OCI-LY7 (cell line): Measurements from ENCODE around the gene PARP6. TPM values are rescaled to one million over a fixed set of nuclear protein-coding genes. Genes with fewer than 3 reads are reported as not detected.

Experiments
- BruUV-seq: library from RNA; stranded (reverse); fragments of 400-500 nt; replicated peaks from 2 replicates; lab custom pipeline; 2021; lab: Mats Ljungman, UMichigan
- CTCF ChIA-PET: fragments of 300-600 bp; sonication (Branson Sonifier 250); formaldehyde crosslinking; loops from one replicate; lab custom pipeline; 2022; ENCODE audit warnings: antibody characterized with exemption; ENCODE audit not compliant: unreplicated experiment; lab: Charles Lee
- POLR2A ChIA-PET: fragments of 300-600 bp; sonication (Branson Sonifier 250); formaldehyde crosslinking; loops from one replicate; lab custom pipeline; 2022; ENCODE audit warnings: antibody characterized with exemption; lab: Charles Lee
- DNase-seq: peaks from one replicate; pipeline ENCODE4 v3.0.0-alpha.2; 2015; ENCODE audit warnings: low spot score
- H2AFZ ChIP-seq: fragments of 200-600 bp; sonication (generic), shearing (Covaris generic); 2 replicates; pipeline ENCODE4 v1.6.1; 2014; ENCODE audit warnings: mild to moderate bottlenecking, antibody characterized with exemption, low read length, moderate library complexity
- H3K27ac ChIP-seq: fragments of 200-600 bp; sonication (generic); 2 replicates; pipeline ENCODE4 v1.5.1; 2014; ENCODE audit warnings: mixed run types, low read depth, mild to moderate bottlenecking, moderate library complexity, low read length, inconsistent platforms; ENCODE audit not compliant: poor library complexity, severe bottlenecking
- H3K36me3 ChIP-seq: fragments of 200-600 bp; sonication (generic); 2 replicates; pipeline ENCODE4 v1.6.1; 2014; ENCODE audit warnings: mild to moderate bottlenecking, antibody characterized with exemption, low read length, moderate library complexity, mixed read lengths; ENCODE audit not compliant: insufficient read depth
- H3K4me1 ChIP-seq: fragments of 200-600 bp; sonication (generic); 2 replicates; pipeline ENCODE4 v1.5.1; 2014; ENCODE audit warnings: mild to moderate bottlenecking, low read length; ENCODE audit not compliant: insufficient read depth, poor library complexity, severe bottlenecking
- H3K4me2 ChIP-seq: fragments of 200-600 bp; sonication (generic); 2 replicates; pipeline ENCODE4 v1.6.1; 2014; ENCODE audit warnings: mild to moderate bottlenecking, low read length
- H3K4me3 ChIP-seq: fragments of 200-600 bp; sonication (generic); 2 replicates; pipeline ENCODE4 v1.5.1; 2014; ENCODE audit warnings: mild to moderate bottlenecking, low read depth, low read length; ENCODE audit not compliant: poor library complexity, severe bottlenecking
- H3K79me2 ChIP-seq: fragments of 200-600 bp; sonication (generic); 2 replicates; pipeline ENCODE4 v1.6.1; 2016; ENCODE audit warnings: low read depth, mild to moderate bottlenecking, low read length, moderate library complexity, mixed read lengths; ENCODE audit not compliant: insufficient read depth
- H3K9me2 ChIP-seq: fragments of 200-600 bp; sonication (generic); 2 replicates; pipeline ENCODE4 v1.6.1; 2016; ENCODE audit warnings: mild to moderate bottlenecking, low read length, mixed read lengths; ENCODE audit not compliant: insufficient read depth
- H3K9me3 ChIP-seq: fragments of 200-600 bp; sonication (generic); 2 replicates; pipeline ENCODE4 v1.6.1; 2014; ENCODE audit warnings: mild to moderate bottlenecking, mixed run types, low read length, mixed read lengths
- H4K20me1 ChIP-seq: fragments of 200-600 bp; sonication (generic); 2 replicates; pipeline ENCODE4 v1.6.1; 2014; ENCODE audit warnings: mild to moderate bottlenecking, antibody characterized with exemption, low read length, moderate library complexity, mixed read lengths; ENCODE audit not compliant: insufficient read depth
- EZH2phosphoT487 ChIP-seq: fragments of 200-600 bp; sonication (generic); IDR thresholded peaks from 2 replicates; pipeline ENCODE4 v1.6.1; 2018; ENCODE audit warnings: low read depth, borderline replicate concordance, mild to moderate bottlenecking, mixed run types, antibody characterized with exemption, low read length, moderate library complexity, mixed read lengths
- intact Hi-C: fragments of 100-400 bp; cut with micrococcal nuclease; formaldehyde crosslinking; loops from one replicate; pipeline ENCODE4 v1.10.0; 2022; ENCODE audit not compliant: unreplicated experiment
- total RNA-seq, 2 experiments: library from RNA; depleted of rRNA in 1 of 2; stranded (reverse); fragments of >200 nt in 1 of 2; shearing (Covaris generic) in 1 of 2; gene quantifications; 2 replicates each; pipeline ENCODE4 v1.2.3, GENCODE V29; 2014 to 2022
- TF ChIP-seq, protein P1 (sequence below): fragments of 200-600 bp; sonication (generic); conservative IDR thresholded peaks from 2 replicates; pipeline ENCODE4 v1.5.1; 2014; ENCODE audit warnings: mild to moderate bottlenecking, antibody characterized with exemption, low read length, moderate library complexity, mixed read lengths

PARP6 gene
- total RNA-seq, 2 experiments from 2014 or later = 58.3 to 73.3 TPM

DNA sequence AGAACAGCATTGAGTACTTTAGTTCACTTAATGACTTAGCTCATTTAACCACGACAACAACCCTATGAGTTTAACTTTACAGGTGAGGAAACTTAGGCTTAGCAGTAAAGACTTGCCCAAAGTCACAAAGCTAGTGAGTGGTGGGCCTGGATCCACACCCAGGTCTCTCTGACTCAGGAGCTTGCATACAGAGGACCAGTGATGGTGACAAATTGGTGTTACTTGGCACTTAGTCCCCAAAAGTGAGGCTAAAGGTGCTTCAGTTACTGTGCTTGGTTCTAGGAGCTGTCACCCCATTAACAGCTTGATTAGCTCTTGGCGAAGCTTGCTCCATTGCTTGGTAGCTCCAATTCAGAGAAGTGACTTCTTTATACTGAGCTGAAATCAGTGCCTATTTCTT lies 41.5 kb upstream of the PARP6 start:
- Histone ChIP-seq H2AFZ (no peak overlapping the region), H3K4me3 (no peak overlapping the region), H3K36me3 (no peaks in the 10 kb centered on the region), H3K9me2 (no peaks in the 10 kb centered on the region), H3K27ac (no peak overlapping the region), H3K4me2 (no peak overlapping the region), H3K9me3 (no peaks in the 10 kb centered on the region), H3K4me1 (no peaks in the 10 kb centered on the region), H4K20me1 (no peaks in the 10 kb centered on the region), H3K79me2 (no peaks in the 10 kb centered on the region)
- TF ChIP-seq, protein P1, sequence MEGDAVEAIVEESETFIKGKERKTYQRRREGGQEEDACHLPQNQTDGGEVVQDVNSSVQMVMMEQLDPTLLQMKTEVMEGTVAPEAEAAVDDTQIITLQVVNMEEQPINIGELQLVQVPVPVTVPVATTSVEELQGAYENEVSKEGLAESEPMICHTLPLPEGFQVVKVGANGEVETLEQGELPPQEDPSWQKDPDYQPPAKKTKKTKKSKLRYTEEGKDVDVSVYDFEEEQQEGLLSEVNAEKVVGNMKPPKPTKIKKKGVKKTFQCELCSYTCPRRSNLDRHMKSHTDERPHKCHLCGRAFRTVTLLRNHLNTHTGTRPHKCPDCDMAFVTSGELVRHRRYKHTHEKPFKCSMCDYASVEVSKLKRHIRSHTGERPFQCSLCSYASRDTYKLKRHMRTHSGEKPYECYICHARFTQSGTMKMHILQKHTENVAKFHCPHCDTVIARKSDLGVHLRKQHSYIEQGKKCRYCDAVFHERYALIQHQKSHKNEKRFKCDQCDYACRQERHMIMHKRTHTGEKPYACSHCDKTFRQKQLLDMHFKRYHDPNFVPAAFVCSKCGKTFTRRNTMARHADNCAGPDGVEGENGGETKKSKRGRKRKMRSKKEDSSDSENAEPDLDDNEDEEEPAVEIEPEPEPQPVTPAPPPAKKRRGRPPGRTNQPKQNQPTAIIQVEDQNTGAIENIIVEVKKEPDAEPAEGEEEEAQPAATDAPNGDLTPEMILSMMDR = no peak
- BruUV-seq = no TSS peak
- ChIA-PET CTCF (no interaction called here), POLR2A (interaction anchor here (0.6 to 0.9 kb wide), 2 partner anchors 41 to 265 kb away, joined by 3 to 4 read pairs; no protein-coding TSS in a partner anchor)
- DNase-seq = no peak
- intact Hi-C loops = loop anchor here (2.0 to 10.0 kb wide), 4 partner anchors 219 to 771 kb away; no protein-coding TSS in a partner anchor

DNA sequence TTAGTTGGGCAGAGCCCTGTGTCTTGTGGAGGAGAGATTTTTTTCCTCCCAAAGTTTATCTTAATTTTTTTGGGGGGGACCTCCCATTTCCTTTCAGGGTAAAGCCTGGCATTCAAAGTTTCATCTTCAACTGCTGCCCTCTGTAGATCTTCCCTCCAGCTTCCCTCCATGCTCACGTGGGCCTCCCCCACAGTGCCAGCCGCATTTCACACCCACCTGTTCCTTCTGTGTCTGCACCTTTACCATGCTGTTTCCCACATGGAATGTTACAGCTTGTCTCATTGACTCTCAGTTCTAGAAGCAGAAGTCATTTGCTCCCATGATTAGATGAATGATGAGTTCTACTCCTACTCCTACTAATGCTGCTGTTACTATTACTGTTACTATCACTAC lies 41.1 kb upstream of the PARP6 start:
- no TSS peak for BruUV-seq
- no peak overlapping the region for H3K27ac ChIP-seq
- ChIA-PET CTCF (no interaction called here), POLR2A (interaction anchor here (0.6 to 0.9 kb wide), 4 partner anchors 14 to 266 kb away, joined by 3 to 5 read pairs (median 4); no protein-coding TSS in a partner anchor)
- H3K4me3 ChIP-seq = no peak overlapping the region
- no peak for TF ChIP-seq EZH2phosphoT487
- TF ChIP-seq, protein P1 = no peak
- no peaks in the 10 kb centered on the region for H4K20me1 ChIP-seq
- no peak overlapping the region for H3K4me2 ChIP-seq
- no peaks in the 10 kb centered on the region for H3K36me3 ChIP-seq
- DNase-seq = no peak
- H3K9me3 ChIP-seq = no peaks in the 10 kb centered on the region
- H3K79me2 ChIP-seq = no peaks in the 10 kb centered on the region
- H3K9me2 ChIP-seq = no peaks in the 10 kb centered on the region
- no peak overlapping the region for H2AFZ ChIP-seq
- no peaks in the 10 kb centered on the region for H3K4me1 ChIP-seq
- intact Hi-C loops = loop anchor here (2.0 to 10.0 kb wide), 4 partner anchors 219 to 771 kb away; no protein-coding TSS in a partner anchor

DNA sequence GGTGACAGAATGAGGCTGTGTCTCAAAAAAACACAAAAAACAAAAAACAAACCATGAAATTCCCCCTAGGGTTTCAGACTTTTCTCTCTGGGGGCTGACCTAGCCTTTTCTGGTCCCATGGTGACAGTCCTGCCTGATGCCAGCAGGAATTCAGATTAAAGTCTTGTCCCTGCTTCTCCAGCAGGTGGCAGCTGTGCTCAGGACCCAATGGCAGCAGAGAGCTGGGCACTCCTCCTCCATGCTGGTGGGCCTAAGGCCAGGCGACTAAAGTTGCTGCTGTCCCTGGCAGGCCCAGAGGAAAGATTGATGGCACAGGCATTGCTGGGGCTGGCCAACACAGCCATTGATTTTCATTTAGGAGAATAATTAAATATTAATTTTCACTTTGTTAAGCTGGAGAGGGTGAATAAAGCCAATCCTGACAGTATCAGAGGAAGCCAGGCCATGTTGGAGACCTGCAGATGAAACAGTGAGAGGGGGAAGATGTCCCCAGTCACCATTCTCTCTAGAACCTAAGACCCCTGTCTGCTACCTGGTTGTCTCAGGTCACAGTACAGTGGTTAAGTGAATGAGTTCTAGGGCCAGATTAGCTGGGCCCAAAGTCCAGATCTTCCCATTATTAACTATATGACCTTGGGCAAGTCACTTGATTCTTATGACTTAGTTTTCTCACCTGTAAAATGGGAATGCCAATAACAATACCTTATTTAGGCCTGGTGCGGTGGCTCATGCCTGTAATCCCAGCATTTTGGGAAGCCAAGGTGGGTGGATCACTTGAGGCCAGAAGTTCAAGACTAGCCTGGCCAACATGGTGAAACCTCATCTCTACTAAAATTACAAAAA lies 40.5 kb upstream of the PARP6 start:
- no TSS peak for BruUV-seq
- intact Hi-C loops = loop anchor here (2.0 to 10.0 kb wide), 4 partner anchors 220 to 772 kb away; no protein-coding TSS in a partner anchor

More for the DNA sequence above, 40.5 kb upstream of the PARP6 start:
- no peak overlapping the region for H3K4me3 ChIP-seq
- no peaks in the 10 kb centered on the region for H3K79me2 ChIP-seq
- no peak for TF ChIP-seq EZH2phosphoT487
- TF ChIP-seq, protein P1 = peak; percentile 83
- no peaks in the 10 kb centered on the region for H4K20me1 ChIP-seq
- CTCF ChIA-PET = no interaction called here
- no peaks in the 10 kb centered on the region for H3K9me3 ChIP-seq
- peak; percentile 69 for DNase-seq
- H3K36me3 ChIP-seq = no peaks in the 10 kb centered on the region
- H3K27ac ChIP-seq = no peak overlapping the region
- no peak overlapping the region for H2AFZ ChIP-seq
- POLR2A ChIA-PET = interaction anchor here (0.6 kb wide), 3 partner anchors 15 to 54 kb away, joined by 3 to 5 read pairs (median 4); no protein-coding TSS in a partner anchor
- H3K4me2 ChIP-seq = no peak overlapping the region
- H3K9me2 ChIP-seq = no peaks in the 10 kb centered on the region
- H3K4me1 ChIP-seq = no peaks in the 10 kb centered on the region
